HCT116 (cell line): ENCODE data around the gene TNFSF13. TPM values are rescaled to one million over a fixed set of nuclear protein-coding genes. Genes with fewer than 3 reads are reported as not detected.

Experiments
- ATAC-seq: fragments of 200-7000 bp; cut with Tn5 transposase; 2 replicates; pipeline ENCODE4 v1.9.1; 2020; ENCODE audit warnings: mild to moderate bottlenecking, moderate library complexity
- BruUV-seq: library from RNA; stranded (reverse); fragments of 400-500 nt; replicated peaks from 2 replicates; lab custom pipeline; 2021; lab: Mats Ljungman, UMichigan
- CTCF ChIA-PET: fragments of 300-600 bp; sonication (Branson Sonifier 250); formaldehyde crosslinking; loops from one replicate; lab custom pipeline; 2021; ENCODE audit warnings: antibody characterized with exemption; lab: Charles Lee
- POLR2A ChIA-PET: fragments of 300-600, 350-600 bp; sonication (Branson Sonifier 250); formaldehyde crosslinking; loops from one replicate; lab custom pipeline; 2021; ENCODE audit warnings: antibody characterized with exemption; lab: Charles Lee
- RAD21 ChIA-PET, 2 experiments: fragments of 300-600 bp; sonication (Branson Sonifier 250); formaldehyde crosslinking; loops; one replicate each; lab custom pipeline; 2023; ENCODE audit warnings: low total read pairs in 2 of 2; ENCODE audit not compliant: uncharacterized antibody in 2 of 2, unreplicated experiment in 2 of 2, low non-redundant PET in 1 of 2; lab: Charles Lee
- DNase-seq: peaks from one replicate; pipeline ENCODE4 v3.0.0-alpha.2; 2010; ENCODE audit warnings: low read depth, low spot score
- H2AFZ ChIP-seq: fragments of 200-600 bp; shearing (Covaris generic), sonication (generic); 2 replicates; pipeline ENCODE4 v1.6.1; 2017; ENCODE audit warnings: low read depth, mixed run types, mixed read lengths, antibody characterized with exemption, low read length; ENCODE audit not compliant: poor library complexity, severe bottlenecking
- H3K27ac ChIP-seq: 2 replicates; pipeline ENCODE4 v1.5.1; 2012; ENCODE audit warnings: low read depth, low read length
- H3K27me3 ChIP-seq: fragments of 200-600 bp; sonication (generic); 2 replicates; pipeline ENCODE4 v1.6.1; 2016; ENCODE audit warnings: mixed run types, low read length, mixed read lengths; ENCODE audit not compliant: insufficient read depth
- H3K36me3 ChIP-seq, 2 experiments: fragments of 200-500 bp in 1 of 2; fragments of 200-600 bp in 1 of 2; sonication (Bioruptor generic) in 1 of 2; sonication (generic) in 1 of 2; 2 replicates each; pipeline versions ENCODE4 v1.5.1 to v1.6.1; 2014 to 2016; ENCODE audit warnings: low read length in 2 of 2, inconsistent platforms in 1 of 2, mixed read lengths in 1 of 2, mixed run types in 1 of 2; ENCODE audit not compliant: insufficient read depth in 2 of 2, control insufficient read depth in 1 of 2
- H3K4me1 ChIP-seq, 2 experiments: fragments of 200-600 bp in 1 of 2; sonication (generic) in 1 of 2; 2 replicates each; pipeline versions ENCODE4 v1.5.1 to v1.6.1; 2012 to 2017; ENCODE audit warnings: low read length in 2 of 2, inconsistent platforms in 1 of 2, mild to moderate bottlenecking in 1 of 2, mixed read lengths in 1 of 2, mixed run types in 1 of 2, moderate library complexity in 1 of 2; ENCODE audit not compliant: insufficient read depth in 2 of 2, control insufficient read depth in 1 of 2
- H3K4me2 ChIP-seq: fragments of 200-600 bp; sonication (generic); 2 replicates; pipeline ENCODE4 v1.6.1; 2017; ENCODE audit warnings: mixed run types, low read length, mixed read lengths
- H3K4me3 ChIP-seq, 2 experiments: fragments of 200-600 bp in 1 of 2; sonication (generic) in 1 of 2; replicated peaks in 1 of 2; 2 replicates each; pipeline ENCODE4 v1.5.1; 2011 to 2016; ENCODE audit warnings: low read length in 2 of 2, control low read depth in 1 of 2, low read depth in 1 of 2, mild to moderate bottlenecking in 1 of 2, mixed read lengths in 1 of 2, mixed run types in 1 of 2
- H3K79me2 ChIP-seq: fragments of 200-600 bp; sonication (generic); 2 replicates; pipeline ENCODE4 v1.6.1; 2017; ENCODE audit warnings: mild to moderate bottlenecking, mixed run types, low read length, moderate library complexity, mixed read lengths; ENCODE audit not compliant: insufficient read depth
- H3K9ac ChIP-seq: fragments of 200-600 bp; sonication (generic); 2 replicates; pipeline ENCODE4 v1.6.1; 2016; ENCODE audit warnings: low read length, mixed read lengths
- H3K9me2 ChIP-seq: fragments of 200-600 bp; sonication (generic), shearing (Covaris generic); 2 replicates; pipeline ENCODE4 v1.6.1; 2017; ENCODE audit warnings: mixed run types, mild to moderate bottlenecking, moderate library complexity; ENCODE audit not compliant: insufficient read depth
- H3K9me3 ChIP-seq, 2 experiments: fragments of 200-500 bp in 1 of 2; fragments of 200-600 bp in 1 of 2; sonication (Bioruptor generic) in 1 of 2; sonication (generic) in 1 of 2; 2 replicates each; pipeline ENCODE4 v1.6.1; 2014 to 2017; ENCODE audit warnings: low read length in 2 of 2, mixed read lengths in 2 of 2, inconsistent platforms in 1 of 2, low read depth in 1 of 2, mild to moderate bottlenecking in 1 of 2, mixed run types in 1 of 2, moderate library complexity in 1 of 2; ENCODE audit not compliant: control insufficient read depth in 1 of 2, insufficient read depth in 1 of 2
- H4K20me1 ChIP-seq: fragments of 200-600 bp; sonication (generic), shearing (Covaris generic); 2 replicates; pipeline ENCODE4 v1.6.1; 2017; ENCODE audit warnings: mixed run types, mild to moderate bottlenecking, moderate library complexity; ENCODE audit not compliant: insufficient read depth
- CTCF ChIP-seq, 3 experiments: fragments of 200-600 bp in 1 of 3; sonication (generic) in 1 of 3; IDR thresholded peaks in 2 of 3; conservative IDR thresholded peaks in 1 of 3; 2 replicates each; pipeline ENCODE4 v1.5.1; 2012 to 2017; ENCODE audit warnings: low read depth in 2 of 3, low read length in 2 of 3, antibody characterized with exemption in 1 of 3, borderline replicate concordance in 1 of 3, control low read depth in 1 of 3, mild to moderate bottlenecking in 1 of 3, mixed read lengths in 1 of 3, mixed run types in 1 of 3, moderate library complexity in 1 of 3; ENCODE audit not compliant: insufficient read depth in 1 of 3
- POLR2AphosphoS5 ChIP-seq: IDR thresholded peaks from 2 replicates; pipeline ENCODE4 v1.6.1; 2011; ENCODE audit warnings: mild to moderate bottlenecking, low read depth, low read length, moderate library complexity
- intact Hi-C: fragments of 100-400 bp; cut with micrococcal nuclease; formaldehyde crosslinking; loops from 2 replicates; pipeline ENCODE4 v1.10.0; 2022
- total RNA-seq: library from RNA; stranded (reverse); gene quantifications from one replicate; pipeline ENCODE4 v1.2.1, GENCODE V29; 2021; ENCODE audit not compliant: unreplicated experiment
- TF ChIP-seq, protein P1 (sequence below): IDR thresholded peaks from 2 replicates; pipeline ENCODE4 v1.6.1; 2011; ENCODE audit warnings: mild to moderate bottlenecking, low read length, moderate library complexity; ENCODE audit not compliant: insufficient replicate concordance; ENCODE audit errors: extremely low read depth

The TNFSF13 gene
- total RNA-seq, 1 experiment from 2014 or later, result 0.71 TPM

DNA sequence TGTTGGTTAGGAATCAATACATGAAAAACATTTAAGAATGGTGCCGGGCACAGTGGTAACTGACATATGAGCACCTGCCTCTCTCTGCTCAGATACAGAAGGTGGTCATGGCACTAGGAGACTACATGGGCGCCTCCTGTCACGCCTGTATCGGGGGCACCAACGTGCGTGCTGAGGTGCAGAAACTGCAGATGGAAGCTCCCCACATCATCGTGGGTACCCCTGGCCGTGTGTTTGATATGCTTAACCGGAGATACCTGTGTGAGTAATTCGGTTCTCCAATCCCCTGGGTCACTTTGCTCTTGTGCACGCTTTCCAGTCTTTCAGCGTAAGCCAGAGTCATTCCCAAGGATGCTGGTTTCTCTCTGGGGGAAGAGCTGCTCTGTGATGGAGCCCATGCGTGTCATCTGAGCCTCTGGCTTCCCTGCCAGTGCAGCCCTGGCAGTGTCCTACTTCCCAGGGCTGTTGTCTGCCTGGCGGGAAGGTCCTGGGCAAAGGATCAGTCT is 17.9 kb downstream of the TNFSF13 start:
- BruUV-seq, result no TSS peak
- ATAC-seq (no peak), DNase-seq (no peak)
- Histone ChIP-seq H2AFZ (no peak overlapping the region), H3K9ac (peak overlapping the region; percentile 19; the same call in 1 of the 2 replicates), H3K79me2 (peaks cover 67% of the 10 kb centered on the region), H3K27ac (no peak overlapping the region), H3K27me3 (no peaks in the 10 kb centered on the region), H3K4me1 (peaks cover 3 to 76% of the 10 kb centered on the region in 2 experiments; a peak in 3 of 4 replicates), H3K36me3 (peaks cover 33 to 55% of the 10 kb centered on the region in 2 experiments), H3K9me2 (no peaks in the 10 kb centered on the region), H3K9me3 (no peaks in the 10 kb centered on the region), H3K4me2 (no peak overlapping the region), H4K20me1 (peaks cover 35% of the 10 kb centered on the region; the same call in 1 of the 2 replicates), H3K4me3 (no peak overlapping the region)
- RAD21 ChIA-PET, result no interaction called here
- intact Hi-C loops, result no loop called here
- POLR2A ChIA-PET, result no interaction called here
- no peak for TF ChIP-seq CTCF (IDR thresholded peaks at IDR 0.05 in 2 of 3, conservative IDR thresholded peaks at IDR 0.05 in 1 of 3; ENCODE audit: borderline replicate concordance in 1 of 3, insufficient read depth in 1 of 3, low read depth in 2 of 3, low read length in 2 of 3)
- TF ChIP-seq, protein P1, sequence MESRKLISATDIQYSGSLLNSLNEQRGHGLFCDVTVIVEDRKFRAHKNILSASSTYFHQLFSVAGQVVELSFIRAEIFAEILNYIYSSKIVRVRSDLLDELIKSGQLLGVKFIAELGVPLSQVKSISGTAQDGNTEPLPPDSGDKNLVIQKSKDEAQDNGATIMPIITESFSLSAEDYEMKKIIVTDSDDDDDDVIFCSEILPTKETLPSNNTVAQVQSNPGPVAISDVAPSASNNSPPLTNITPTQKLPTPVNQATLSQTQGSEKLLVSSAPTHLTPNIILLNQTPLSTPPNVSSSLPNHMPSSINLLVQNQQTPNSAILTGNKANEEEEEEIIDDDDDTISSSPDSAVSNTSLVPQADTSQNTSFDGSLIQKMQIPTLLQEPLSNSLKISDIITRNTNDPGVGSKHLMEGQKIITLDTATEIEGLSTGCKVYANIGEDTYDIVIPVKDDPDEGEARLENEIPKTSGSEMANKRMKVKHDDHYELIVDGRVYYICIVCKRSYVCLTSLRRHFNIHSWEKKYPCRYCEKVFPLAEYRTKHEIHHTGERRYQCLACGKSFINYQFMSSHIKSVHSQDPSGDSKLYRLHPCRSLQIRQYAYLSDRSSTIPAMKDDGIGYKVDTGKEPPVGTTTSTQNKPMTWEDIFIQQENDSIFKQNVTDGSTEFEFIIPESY, result no peak
- TF ChIP-seq POLR2AphosphoS5, result peak; percentile 11; the same call in 1 of the 2 replicates
- CTCF ChIA-PET, result no interaction called here
